Measurements from ENCODE around the gene TNNT1.
"Not testable (repeated sequence)": the region's sequence is repeated elsewhere in the genome, so short reads cannot be mapped to it uniquely, and the experiment has no call there.

The TNNT1 gene

GRCh38 chr19:55156202-55157063, 7.4 kb upstream of the TNNT1 start:
- peak overlapping the region in 1 of 2 donors; percentile 29 for H3K4me3 ChIP-seq (ENCODE audit: low read length in 2 of 2)
- H3K27me3 ChIP-seq (ENCODE audit: control insufficient read depth in 1 of 2, insufficient read depth in 2 of 2, low read length in 2 of 2) = peaks cover 41 to 45% of the 10 kb centered on the region in 2 donors
- H3K4me1 ChIP-seq (ENCODE audit: control insufficient read depth, insufficient read depth, low read length) = peaks cover 7% of the 10 kb centered on the region
- peaks cover 0 to 2% of the 10 kb centered on the region in 2 donors for H3K9me3 ChIP-seq (ENCODE audit: control insufficient read depth in 2 of 2, low read length in 2 of 2)
- no peaks in the 10 kb centered on the region for H3K36me3 ChIP-seq (ENCODE audit: control insufficient read depth in 2 of 2, insufficient read depth in 2 of 2, low read length in 2 of 2)
- no peak overlapping the region for H3K9ac ChIP-seq (ENCODE audit: low read length in 2 of 2)
- H3K27ac ChIP-seq (ENCODE audit: low read length) = no peak overlapping the region

DNA sequence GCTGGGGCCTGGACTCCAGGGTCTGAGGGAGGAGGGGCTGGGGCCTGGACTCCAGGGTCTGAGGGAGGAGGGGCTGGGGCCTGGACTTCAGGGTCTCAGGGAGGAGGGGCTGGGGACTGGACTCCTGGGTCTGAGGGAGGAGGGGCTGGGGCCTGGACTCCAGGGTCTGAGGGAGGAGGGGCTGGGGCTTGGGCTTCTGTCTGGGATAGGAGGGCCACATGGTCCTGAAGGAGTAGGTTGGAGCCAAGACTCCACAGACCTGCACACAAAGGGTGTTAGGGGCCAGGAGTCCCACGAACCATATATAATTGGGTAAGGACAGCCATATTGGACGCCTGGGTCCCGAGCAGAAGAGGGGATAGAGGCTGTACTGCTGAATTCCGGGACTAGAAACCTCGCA, 6.8 kb upstream of the TNNT1 start:
- Histone ChIP-seq H3K4me3 (ENCODE audit: low read length in 2 of 2) (peak overlapping the region in 1 of 2 donors; percentile 29), H3K27me3 (ENCODE audit: control insufficient read depth in 1 of 2, insufficient read depth in 2 of 2, low read length in 2 of 2) (peaks cover 38% of the 10 kb centered on the region in 2 donors)
- H3K9ac ChIP-seq (ENCODE audit: low read length in 2 of 2) = not testable (repeated sequence)

DNA sequence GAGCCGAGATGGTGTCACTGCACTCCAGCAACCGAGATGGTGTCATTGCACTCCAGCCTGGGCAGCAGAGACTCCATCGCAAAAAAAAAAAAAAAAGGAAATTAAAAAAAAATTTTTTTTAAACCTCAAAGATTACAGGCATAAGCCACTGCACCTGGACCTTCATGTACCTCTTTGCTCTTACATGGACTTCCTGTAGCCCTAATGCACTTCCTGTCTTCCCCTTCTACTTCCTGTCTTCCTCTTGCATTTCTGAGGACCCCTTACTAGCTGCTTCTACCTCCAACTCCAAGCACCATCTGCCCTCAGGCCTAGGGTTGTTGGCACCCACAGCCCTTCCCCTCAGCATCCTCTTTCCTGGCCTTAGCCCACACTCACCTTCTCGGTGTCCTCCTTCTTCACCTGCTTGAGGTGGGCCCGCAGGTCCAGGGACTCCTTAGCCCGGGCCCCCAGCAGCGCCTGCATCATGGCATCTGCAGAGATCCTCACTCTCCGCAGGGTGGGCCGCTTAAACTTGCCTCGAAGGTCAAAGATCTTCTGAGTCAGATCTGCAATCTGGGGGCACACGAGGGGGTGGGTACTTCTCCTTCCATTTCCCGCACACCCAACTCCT, 4.8 kb upstream of the TNNT1 start:
- Histone ChIP-seq H3K27ac (ENCODE audit: low read length) (no peak overlapping the region), H3K4me3 (ENCODE audit: low read length in 2 of 2) (no peak overlapping the region), H3K9ac (ENCODE audit: low read length in 2 of 2) (no peak overlapping the region), H3K4me1 (ENCODE audit: control insufficient read depth, insufficient read depth, low read length) (peaks cover 7% of the 10 kb centered on the region), H3K27me3 (ENCODE audit: control insufficient read depth in 1 of 2, insufficient read depth in 2 of 2, low read length in 2 of 2) (peaks cover 30 to 38% of the 10 kb centered on the region in 2 donors), H3K36me3 (ENCODE audit: control insufficient read depth in 2 of 2, insufficient read depth in 2 of 2, low read length in 2 of 2) (no peaks in the 10 kb centered on the region), H3K9me3 (ENCODE audit: control insufficient read depth in 2 of 2, low read length in 2 of 2) (peaks cover 0 to 2% of the 10 kb centered on the region in 2 donors)

More for the DNA sequence above, 6.8 kb upstream of the TNNT1 start:
- not testable (repeated sequence) for H3K4me1 ChIP-seq (ENCODE audit: control insufficient read depth, insufficient read depth, low read length); H3K36me3 ChIP-seq (ENCODE audit: control insufficient read depth in 2 of 2, insufficient read depth in 2 of 2, low read length in 2 of 2); H3K9me3 ChIP-seq (ENCODE audit: control insufficient read depth in 2 of 2, low read length in 2 of 2); H3K27ac ChIP-seq (ENCODE audit: low read length)

GRCh38 chr19:55152017-55152416, 3.0 kb upstream of the TNNT1 start:
- Histone ChIP-seq H3K27me3 (ENCODE audit: control insufficient read depth in 1 of 2, insufficient read depth in 2 of 2, low read length in 2 of 2) (peaks cover 31 to 37% of the 10 kb centered on the region in 2 donors), H3K36me3 (ENCODE audit: control insufficient read depth in 2 of 2, insufficient read depth in 2 of 2, low read length in 2 of 2) (no peaks in the 10 kb centered on the region), H3K27ac (ENCODE audit: low read length) (no peak overlapping the region)

GRCh38 chr19:55147545-55148251, 1.3 kb downstream of the TNNT1 start:
- Histone ChIP-seq H3K27ac (ENCODE audit: low read length) (no peak overlapping the region), H3K9me3 (ENCODE audit: control insufficient read depth in 2 of 2, low read length in 2 of 2) (peaks cover 0 to 2% of the 10 kb centered on the region in 2 donors), H3K4me1 (ENCODE audit: control insufficient read depth, insufficient read depth, low read length) (no peaks in the 10 kb centered on the region), H3K36me3 (ENCODE audit: control insufficient read depth in 2 of 2, insufficient read depth in 2 of 2, low read length in 2 of 2) (no peaks in the 10 kb centered on the region), H3K4me3 (ENCODE audit: low read length in 2 of 2) (no peak overlapping the region), H3K27me3 (ENCODE audit: control insufficient read depth in 1 of 2, insufficient read depth in 2 of 2, low read length in 2 of 2) (peaks cover 45 to 52% of the 10 kb centered on the region in 2 donors), H3K9ac (ENCODE audit: low read length in 2 of 2) (no peak overlapping the region)

More at GRCh38 chr19:55152017-55152416, 3.0 kb upstream of the TNNT1 start:
- no peak overlapping the region for H3K4me3 ChIP-seq (ENCODE audit: low read length in 2 of 2)
- peaks cover 0 to 2% of the 10 kb centered on the region in 2 donors for H3K9me3 ChIP-seq (ENCODE audit: control insufficient read depth in 2 of 2, low read length in 2 of 2)
- H3K9ac ChIP-seq (ENCODE audit: low read length in 2 of 2) = no peak overlapping the region
- H3K4me1 ChIP-seq (ENCODE audit: control insufficient read depth, insufficient read depth, low read length) = peaks cover 7% of the 10 kb centered on the region

GRCh38 chr19:55146705-55147273, 2.2 kb downstream of the TNNT1 start:
- H3K9me3 ChIP-seq (ENCODE audit: control insufficient read depth in 2 of 2, low read length in 2 of 2) = no peaks in the 10 kb centered on the region
- H3K4me3 ChIP-seq (ENCODE audit: low read length in 2 of 2) = no peak overlapping the region
- no peaks in the 10 kb centered on the region for H3K4me1 ChIP-seq (ENCODE audit: control insufficient read depth, insufficient read depth, low read length)
- no peak overlapping the region for H3K27ac ChIP-seq (ENCODE audit: low read length)
- H3K27me3 ChIP-seq (ENCODE audit: control insufficient read depth in 1 of 2, insufficient read depth in 2 of 2, low read length in 2 of 2) = peaks cover 52 to 54% of the 10 kb centered on the region in 2 donors
- no peaks in the 10 kb centered on the region for H3K36me3 ChIP-seq (ENCODE audit: control insufficient read depth in 2 of 2, insufficient read depth in 2 of 2, low read length in 2 of 2)
- no peak overlapping the region for H3K9ac ChIP-seq (ENCODE audit: low read length in 2 of 2)

- Histone ChIP-seq H3K36me3 (ENCODE audit: control insufficient read depth in 2 of 2, insufficient read depth in 2 of 2, low read length in 2 of 2) (no peaks in the 10 kb centered on the region), H3K9ac (ENCODE audit: low read length in 2 of 2) (no peak overlapping the region), H3K27me3 (ENCODE audit: control insufficient read depth in 1 of 2, insufficient read depth in 2 of 2, low read length in 2 of 2) (peaks cover 54 to 55% of the 10 kb centered on the region in 2 donors), H3K27ac (ENCODE audit: low read length) (no peak overlapping the region), H3K4me1 (ENCODE audit: control insufficient read depth, insufficient read depth, low read length) (peaks cover under 1% of the 10 kb centered on the region), H3K4me3 (ENCODE audit: low read length in 2 of 2) (no peak overlapping the region), H3K9me3 (ENCODE audit: control insufficient read depth in 2 of 2, low read length in 2 of 2) (no peaks in the 10 kb centered on the region)
These were observed 2.8 kb downstream of the TNNT1 start for GRCh38 chr19:55146078-55146704.

- Histone ChIP-seq H3K27me3 (ENCODE audit: control insufficient read depth in 1 of 2, insufficient read depth in 2 of 2, low read length in 2 of 2) (peaks cover 53 to 55% of the 10 kb centered on the region in 2 donors), H3K9ac (ENCODE audit: low read length in 2 of 2) (no peak overlapping the region), H3K4me3 (ENCODE audit: low read length in 2 of 2) (no peak overlapping the region)
These were observed 3.8 kb downstream of the TNNT1 start for GRCh38 chr19:55145232-55145631.

DNA sequence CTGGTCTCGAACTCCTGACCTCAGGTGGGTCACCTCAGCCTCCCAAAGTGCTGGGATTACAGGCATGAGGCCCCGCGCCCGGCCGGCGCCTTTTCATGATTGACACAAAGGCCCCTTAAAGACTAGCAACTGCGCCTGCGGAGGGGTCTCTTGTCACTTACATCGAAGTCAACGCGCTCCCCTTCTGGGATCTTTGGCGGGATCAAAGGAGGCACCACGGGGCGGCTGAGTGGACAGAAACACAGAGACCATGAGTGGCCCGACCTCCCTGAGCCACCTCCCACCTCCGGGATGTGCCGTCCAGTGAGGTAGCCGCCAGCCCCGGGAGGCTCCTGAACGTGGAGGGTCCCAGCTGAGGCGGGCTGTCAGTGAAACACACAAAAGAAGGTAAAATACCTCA, 7.3 kb downstream of the TNNT1 start:
- H3K4me3 ChIP-seq (ENCODE audit: low read length in 2 of 2) = no peak overlapping the region
- H3K27me3 ChIP-seq (ENCODE audit: control insufficient read depth in 1 of 2, insufficient read depth in 2 of 2, low read length in 2 of 2) = peaks cover 45 to 47% of the 10 kb centered on the region in 2 donors

More at GRCh38 chr19:55145232-55145631, 3.8 kb downstream of the TNNT1 start:
- no peaks in the 10 kb centered on the region for H3K36me3 ChIP-seq (ENCODE audit: control insufficient read depth in 2 of 2, insufficient read depth in 2 of 2, low read length in 2 of 2)
- H3K27ac ChIP-seq (ENCODE audit: low read length) = no peak overlapping the region
- H3K9me3 ChIP-seq (ENCODE audit: control insufficient read depth in 2 of 2, low read length in 2 of 2) = no peaks in the 10 kb centered on the region
- H3K4me1 ChIP-seq (ENCODE audit: control insufficient read depth, insufficient read depth, low read length) = peaks cover 3% of the 10 kb centered on the region

GRCh38 chr19:55137915-55138314, 11.1 kb downstream of the TNNT1 start:
- H3K4me3 ChIP-seq (ENCODE audit: low read length in 2 of 2) = no peak overlapping the region
- H3K36me3 ChIP-seq (ENCODE audit: control insufficient read depth in 2 of 2, insufficient read depth in 2 of 2, low read length in 2 of 2) = no peaks in the 10 kb centered on the region
- H3K9ac ChIP-seq (ENCODE audit: low read length in 2 of 2) = no peak overlapping the region
- peaks cover 35 to 36% of the 10 kb centered on the region in 2 donors for H3K27me3 ChIP-seq (ENCODE audit: control insufficient read depth in 1 of 2, insufficient read depth in 2 of 2, low read length in 2 of 2)
- H3K27ac ChIP-seq (ENCODE audit: low read length) = no peak overlapping the region
- H3K4me1 ChIP-seq (ENCODE audit: control insufficient read depth, insufficient read depth, low read length) = peaks cover 3% of the 10 kb centered on the region
- no peaks in the 10 kb centered on the region for H3K9me3 ChIP-seq (ENCODE audit: control insufficient read depth in 2 of 2, low read length in 2 of 2)

More for the DNA sequence above, 7.3 kb downstream of the TNNT1 start:
- Histone ChIP-seq H3K9me3 (ENCODE audit: control insufficient read depth in 2 of 2, low read length in 2 of 2) (no peaks in the 10 kb centered on the region), H3K36me3 (ENCODE audit: control insufficient read depth in 2 of 2, insufficient read depth in 2 of 2, low read length in 2 of 2) (no peaks in the 10 kb centered on the region), H3K9ac (ENCODE audit: low read length in 2 of 2) (no peak overlapping the region), H3K4me1 (ENCODE audit: control insufficient read depth, insufficient read depth, low read length) (peaks cover 3% of the 10 kb centered on the region), H3K27ac (ENCODE audit: low read length) (no peak overlapping the region)

Measured in stomach smooth muscle (tissue), 2 donors.